Peyer's patch (tissue), 4 donors: ENCODE data around the gene SAPCD1.
A peak's percentile ranks its signal among the peaks of the same experiment; 100 is the strongest.

Experiments used
- CTCF ChIP-seq, 6 experiments: fragments of 450-650 bp in 4 of 6; fragments of 200-600 bp in 2 of 6; sonication (generic) in 1 of 6; IDR thresholded peaks; one replicate each; pipeline ENCODE4 v1.5.1; 2017 to 2019; ENCODE audit warnings: antibody characterized with exemption in 6 of 6, mild to moderate bottlenecking in 3 of 6, moderate library complexity in 1 of 6
- POLR2A ChIP-seq, 2 donors: fragments of 450-650 bp; IDR thresholded peaks; one replicate each; pipeline ENCODE4 v1.5.1; 2017; ENCODE audit warnings: antibody characterized with exemption in 2 of 2, mild to moderate bottlenecking in 2 of 2, moderate library complexity in 2 of 2

DNA sequence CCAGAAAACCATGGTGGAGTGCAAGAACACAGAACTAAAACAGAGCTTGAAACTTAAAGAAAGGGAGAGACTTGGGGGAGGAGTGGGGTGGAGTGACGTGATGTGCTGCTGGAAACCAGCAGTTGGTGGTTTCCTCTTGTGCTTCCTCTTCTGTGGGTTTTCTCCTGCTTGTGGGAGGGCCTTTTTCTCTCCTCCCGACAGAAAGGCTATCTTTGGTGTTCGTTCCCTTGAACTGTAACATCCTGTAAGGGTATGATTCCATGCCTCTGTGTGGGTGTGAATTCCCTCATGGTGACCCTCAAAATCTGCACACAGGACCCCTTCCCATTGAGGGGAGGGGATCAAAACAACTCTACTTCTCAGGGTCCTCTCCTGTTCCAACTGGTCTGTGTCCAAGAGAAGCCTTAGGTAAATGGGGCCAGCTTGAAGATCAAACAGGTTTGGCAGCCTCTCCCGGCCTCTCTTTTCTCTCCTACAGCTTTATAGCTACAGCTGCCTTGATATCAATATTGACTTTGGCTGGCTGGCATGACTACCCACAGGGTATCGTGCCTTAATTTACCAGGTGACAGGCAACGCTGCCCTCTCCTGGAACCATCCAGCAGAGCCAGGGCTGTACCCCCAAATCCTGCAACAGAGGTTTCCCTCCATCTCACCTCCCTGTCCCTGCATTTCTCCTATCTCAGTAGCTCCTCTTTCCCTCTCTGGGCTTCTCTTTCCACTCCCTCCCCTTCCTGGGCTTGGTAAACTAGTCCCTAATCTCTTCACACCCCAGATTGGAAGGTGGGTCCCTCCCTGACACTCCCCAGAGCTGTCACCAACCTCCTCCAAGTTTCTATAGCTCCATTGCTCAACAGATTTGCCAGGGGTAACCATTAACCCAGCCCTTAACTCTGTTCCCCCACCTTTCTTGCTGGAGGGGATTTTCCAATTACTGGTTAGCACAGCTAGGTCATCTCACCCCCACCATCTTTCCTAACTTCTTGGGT lies 24.2 kb upstream of the SAPCD1 start:
- TF ChIP-seq CTCF (IDR thresholded peaks at IDR 0.05): peak in 4 of 6 experiments; percentile 5 to 51 (median 30)
- TF ChIP-seq POLR2A (IDR thresholded peaks at IDR 0.05): peak; percentile 18 to 42
